Stimulated activated CD4-positive, alpha-beta T cell treated with anti-CD3 and anti-CD28 coated beads, Interleukin-1b, Interleukin-23, amount 100 ng/mL, for 4 hours (primary cell): ENCODE measurements around the gene CEBPZ.

Source experiments
- DNase-seq, 2 donors: peaks; one replicate each; pipeline ENCODE4 v3.0.0-alpha.2; 2020; ENCODE audit warnings: low read depth in 2 of 2

Gene CEBPZ

GRCh38 chr2:37181726-37182684 lies 49.4 kb downstream of the CEBPZ start:
- DNase-seq, result no peak

GRCh38 chr2:37180640-37181039 lies 50.8 kb downstream of the CEBPZ start:
- DNase-seq, result no peak

- no peak for DNase-seq
These were observed 51.3 kb downstream of the CEBPZ start for GRCh38 chr2:37180006-37180639.

- DNase-seq, result no peak
These were observed 57.7 kb downstream of the CEBPZ start for GRCh38 chr2:37173741-37174140.

- no peak for DNase-seq
These were observed 59.8 kb downstream of the CEBPZ start for GRCh38 chr2:37171624-37171950.

GRCh38 chr2:37168217-37168981 lies 63.0 kb downstream of the CEBPZ start:
- DNase-seq, result no peak

GRCh38 chr2:37167636-37168180 lies 63.7 kb downstream of the CEBPZ start:
- DNase-seq, result no peak

- no peak for DNase-seq
These were observed 66.6 kb downstream of the CEBPZ start for GRCh38 chr2:37164757-37165156.

GRCh38 chr2:37156857-37157714 lies 74.3 kb downstream of the CEBPZ start, which contains the start of gene EIF2AK2:
Gene EIF2AK2, minus strand, starts transcription at chr2:37156980. Its CDS starts 9,174 bp downstream, at chr2:37147806.
- peak; percentile 51 to 62 for DNase-seq

- peak in 1 of 2 donors; percentile 22 for DNase-seq
These were observed 75.1 kb downstream of the CEBPZ start for GRCh38 chr2:37156071-37156856.

- DNase-seq, result no peak
These were observed 76.6 kb downstream of the CEBPZ start for GRCh38 chr2:37154785-37155184.

GRCh38 chr2:37153224-37153623 lies 78.2 kb downstream of the CEBPZ start:
- DNase-seq, result no peak
